Kidney (tissue), 14 donors: ENCODE results near the gene NXPH4. TPM values are rescaled to one million over a fixed set of nuclear protein-coding genes. Genes with fewer than 3 reads are reported as not detected.

Experiments used
- DNase-seq, 5 donors: peaks; one replicate each; pipeline ENCODE4 v3.0.0-alpha.2; 2013 to 2020
- FAIRE-seq: peaks from 2 replicates; lab custom pipeline; 2012; peaks lifted over from hg19 to GRCh38; lab: Jason Lieb, UNC
- H3K27ac ChIP-seq, 2 donors: one replicate each; pipeline ENCODE4 v1.7.0; 2013; ENCODE audit warnings: low read depth in 2 of 2, low read length in 2 of 2, inconsistent platforms in 1 of 2
- H3K27me3 ChIP-seq: one replicate; pipeline ENCODE4 v1.7.1; 2013; ENCODE audit warnings: low read length, inconsistent platforms; ENCODE audit not compliant: control insufficient read depth, insufficient read depth
- H3K36me3 ChIP-seq, 3 donors: one replicate each; pipeline versions ENCODE4 v1.7.0 to v1.7.1; 2013; ENCODE audit warnings: low read length in 3 of 3, control low read depth in 1 of 3, inconsistent platforms in 1 of 3; ENCODE audit not compliant: insufficient read depth in 3 of 3, control insufficient read depth in 2 of 3
- H3K4me1 ChIP-seq, 3 donors: one replicate each; pipeline versions ENCODE4 v1.7.0 to v1.7.1; 2013; ENCODE audit warnings: low read length in 3 of 3, inconsistent platforms in 1 of 3, low read depth in 1 of 3; ENCODE audit not compliant: control insufficient read depth in 2 of 3, insufficient read depth in 2 of 3
- H3K4me3 ChIP-seq, 3 donors: one replicate each; pipeline versions ENCODE4 v1.7.0 to v1.8.1; 2013; ENCODE audit warnings: low read length in 3 of 3, control low read depth in 1 of 3, inconsistent platforms in 1 of 3
- H3K9ac ChIP-seq, 3 donors: one replicate each; pipeline versions ENCODE4 v1.7.0 to v1.7.1; 2013; ENCODE audit warnings: low read length in 3 of 3, control low read depth in 1 of 3, inconsistent platforms in 1 of 3
- H3K9me3 ChIP-seq, 3 donors: one replicate each; pipeline versions ENCODE4 v1.7.0 to v1.7.1; 2013; ENCODE audit warnings: low read length in 3 of 3, control low read depth in 1 of 3, inconsistent platforms in 1 of 3; ENCODE audit not compliant: control insufficient read depth in 2 of 3, insufficient read depth in 1 of 3
- intact Hi-C: fragments of 100-400 bp; cut with DNase I; formaldehyde crosslinking; loops from one replicate; pipeline ENCODE4 v1.11.1; 2022
- polyA plus RNA-seq: library from polyadenylated mRNA; stranded (reverse); fragments of 350-450 nt; fragmentation: Illumina TruSeq; extraction: RNeasy Lipid Tissue Mini Kit (QIAGEN cat#74804); gene quantifications from one replicate; pipeline ENCODE4 v1.2.3, GENCODE V29; 2014; ENCODE audit warnings: low read depth, low replicate concordance; ENCODE audit not compliant: insufficient read depth
- total RNA-seq: library from RNA; stranded (reverse); fragmentation: NEBNext Ultra II Directional; extraction: Animal tissue kit (Norgen Biotek cat#: 25700); gene quantifications from one replicate; pipeline ENCODE4 v1.2.1, GENCODE V29; 2021
- TF ChIP-seq, protein P1 (sequence below): IDR thresholded peaks from 3 replicates; pipeline ENCODE4 v1.5.1; 2012; ENCODE audit warnings: mild to moderate bottlenecking, moderate library complexity, borderline replicate concordance; ENCODE audit not compliant: insufficient read depth; ENCODE audit errors: extremely low read depth
- donor health status: control.
- donor health status: control.
- donor health status: control.
- donor health status: control.
- donor health status: control.
- donor health status: DM: yes; HTN: yes; CAD: no.
- donor health status: Normal renal cell carcinoma (clear cell type).

NXPH4 gene
- total and polyA plus RNA-seq, 2 donors from 2014 or later: 0.16 to 0.71 TPM

DNA sequence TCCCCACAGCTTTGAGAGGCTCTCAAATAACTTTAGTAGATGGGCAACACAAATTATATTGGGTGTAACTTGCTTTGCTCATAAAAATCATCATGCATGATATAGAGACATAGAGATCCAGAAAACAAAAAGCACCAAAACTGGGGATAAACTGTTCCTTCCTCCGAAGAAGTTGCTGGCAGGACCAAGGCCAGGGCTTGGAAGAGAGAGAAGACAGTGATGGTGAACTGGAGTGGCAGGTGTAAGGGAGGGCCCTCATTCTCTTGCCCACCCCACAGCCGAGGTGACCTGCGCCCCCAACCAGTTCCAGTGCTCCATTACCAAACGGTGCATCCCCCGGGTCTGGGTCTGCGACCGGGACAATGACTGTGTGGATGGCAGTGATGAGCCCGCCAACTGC is 15.4 kb upstream of the NXPH4 start:
- H3K4me3 ChIP-seq: no peak overlapping the region
- no peaks in the 10 kb centered on the region for H3K9me3 ChIP-seq
- peaks cover 2 to 7% (median 6%) of the 10 kb centered on the region in 3 donors for H3K36me3 ChIP-seq
- H3K27me3 ChIP-seq: no peaks in the 10 kb centered on the region
- intact Hi-C loops: no loop called here
- no peak overlapping the region for H3K9ac ChIP-seq
- DNase-seq (no peak), FAIRE-seq (no peak)
- no peaks in the 10 kb centered on the region for H3K4me1 ChIP-seq
- no peak overlapping the region for H3K27ac ChIP-seq
- TF ChIP-seq, protein P1, sequence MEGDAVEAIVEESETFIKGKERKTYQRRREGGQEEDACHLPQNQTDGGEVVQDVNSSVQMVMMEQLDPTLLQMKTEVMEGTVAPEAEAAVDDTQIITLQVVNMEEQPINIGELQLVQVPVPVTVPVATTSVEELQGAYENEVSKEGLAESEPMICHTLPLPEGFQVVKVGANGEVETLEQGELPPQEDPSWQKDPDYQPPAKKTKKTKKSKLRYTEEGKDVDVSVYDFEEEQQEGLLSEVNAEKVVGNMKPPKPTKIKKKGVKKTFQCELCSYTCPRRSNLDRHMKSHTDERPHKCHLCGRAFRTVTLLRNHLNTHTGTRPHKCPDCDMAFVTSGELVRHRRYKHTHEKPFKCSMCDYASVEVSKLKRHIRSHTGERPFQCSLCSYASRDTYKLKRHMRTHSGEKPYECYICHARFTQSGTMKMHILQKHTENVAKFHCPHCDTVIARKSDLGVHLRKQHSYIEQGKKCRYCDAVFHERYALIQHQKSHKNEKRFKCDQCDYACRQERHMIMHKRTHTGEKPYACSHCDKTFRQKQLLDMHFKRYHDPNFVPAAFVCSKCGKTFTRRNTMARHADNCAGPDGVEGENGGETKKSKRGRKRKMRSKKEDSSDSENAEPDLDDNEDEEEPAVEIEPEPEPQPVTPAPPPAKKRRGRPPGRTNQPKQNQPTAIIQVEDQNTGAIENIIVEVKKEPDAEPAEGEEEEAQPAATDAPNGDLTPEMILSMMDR: no peak

DNA sequence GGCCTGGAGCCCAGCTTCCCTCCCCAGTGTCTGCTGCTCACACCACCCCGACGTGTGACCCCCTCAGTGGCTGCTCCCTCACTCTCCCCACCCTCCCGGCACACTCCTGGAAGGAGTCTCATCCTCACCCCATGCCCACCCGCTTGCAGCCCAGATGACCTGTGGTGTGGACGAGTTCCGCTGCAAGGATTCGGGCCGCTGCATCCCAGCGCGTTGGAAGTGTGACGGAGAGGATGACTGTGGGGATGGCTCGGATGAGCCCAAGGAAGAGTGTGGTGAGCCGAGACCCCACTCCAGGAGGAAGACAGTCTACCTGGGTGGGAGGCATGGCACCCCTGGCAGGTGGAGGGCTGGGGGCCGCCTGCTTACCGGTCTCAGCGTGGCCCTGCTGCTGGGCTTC is 15.0 kb upstream of the NXPH4 start:
- Histone ChIP-seq H3K9ac (no peak overlapping the region), H3K4me1 (no peaks in the 10 kb centered on the region), H3K27ac (no peak overlapping the region), H3K36me3 (peaks cover 2 to 10% (median 5%) of the 10 kb centered on the region in 3 donors), H3K27me3 (no peaks in the 10 kb centered on the region), H3K9me3 (no peaks in the 10 kb centered on the region), H3K4me3 (no peak overlapping the region)
- TF ChIP-seq, protein P1: no peak
- FAIRE-seq (no peak), DNase-seq (no peak)
- intact Hi-C loops: no loop called here

DNA sequence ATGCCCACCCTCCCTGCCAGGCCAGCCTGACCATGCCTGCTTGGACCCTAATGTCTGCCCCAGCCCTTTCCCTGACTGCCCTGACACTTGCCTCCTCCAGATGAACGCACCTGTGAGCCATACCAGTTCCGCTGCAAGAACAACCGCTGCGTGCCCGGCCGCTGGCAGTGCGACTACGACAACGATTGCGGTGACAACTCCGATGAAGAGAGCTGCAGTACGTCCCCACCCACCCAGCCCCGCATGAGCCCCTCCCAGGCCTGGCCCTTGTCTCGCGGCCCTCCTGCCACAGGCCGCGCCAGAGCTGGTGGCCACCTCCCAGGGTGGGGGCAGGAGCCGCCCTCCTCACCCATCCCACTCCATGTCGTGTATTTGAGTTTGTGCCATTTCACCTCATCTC is 14.3 kb upstream of the NXPH4 start:
- intact Hi-C loops: no loop called here
- Histone ChIP-seq H3K9me3 (no peaks in the 10 kb centered on the region), H3K4me3 (no peak overlapping the region), H3K9ac (no peak overlapping the region), H3K27ac (no peak overlapping the region), H3K36me3 (peaks cover 2 to 10% (median 5%) of the 10 kb centered on the region in 3 donors), H3K27me3 (no peaks in the 10 kb centered on the region), H3K4me1 (no peaks in the 10 kb centered on the region)
- FAIRE-seq (no peak), DNase-seq (no peak)
- TF ChIP-seq, protein P1: no peak

DNA sequence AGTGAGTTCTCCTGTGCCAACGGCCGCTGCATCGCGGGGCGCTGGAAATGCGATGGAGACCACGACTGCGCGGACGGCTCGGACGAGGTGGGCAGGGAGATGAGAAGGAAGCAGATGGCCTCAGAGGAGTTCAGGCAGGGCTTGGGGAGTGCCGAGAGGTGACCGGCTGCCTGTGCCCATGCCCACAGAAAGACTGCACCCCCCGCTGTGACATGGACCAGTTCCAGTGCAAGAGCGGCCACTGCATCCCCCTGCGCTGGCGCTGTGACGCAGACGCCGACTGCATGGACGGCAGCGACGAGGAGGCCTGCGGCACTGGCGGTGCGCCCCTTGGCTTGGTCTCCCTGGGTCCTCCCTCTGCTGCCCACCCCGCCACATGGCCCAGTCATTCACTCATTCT is 13.4 kb upstream of the NXPH4 start:
- H3K4me3 ChIP-seq: no peak overlapping the region
- no peaks in the 10 kb centered on the region for H3K9me3 ChIP-seq
- H3K27ac ChIP-seq: no peak overlapping the region
- H3K4me1 ChIP-seq: no peaks in the 10 kb centered on the region
- H3K36me3 ChIP-seq: peaks cover 2 to 8% (median 5%) of the 10 kb centered on the region in 3 donors
- TF ChIP-seq, protein P1: no peak
- H3K9ac ChIP-seq: no peak overlapping the region
- intact Hi-C loops: no loop called here
- FAIRE-seq (no peak), DNase-seq (no peak)
- no peaks in the 10 kb centered on the region for H3K27me3 ChIP-seq
